Activated T-helper 1 cell treated with anti-CD3 and anti-CD28 coated beads, Interleukin-12 subunit alpha, Interleukin-12 subunit beta, Interleukin-2, Interleukin-4 antibody, amounts not matched to agents 30 ng/mL and 10 ng/mL and 1 ng/mL, durations not matched to agents 14 hours and 24 hours and 36 hours (primary cell): ENCODE results near the gene VSTM1. TPM values are rescaled to one million over a fixed set of nuclear protein-coding genes. Genes with fewer than 3 reads are reported as not detected.

ENCODE experiments used
- DNase-seq: peaks from one replicate; pipeline ENCODE4 v3.0.0; 2021; ENCODE audit warnings: low spot score
- H3K27ac Mint-ChIP-seq: one replicate; pipeline ENCODE4 v1.8.0; 2021; ENCODE audit warnings: mild to moderate bottlenecking, mixed read lengths
- H3K27me3 Mint-ChIP-seq: one replicate; pipeline ENCODE4 v1.8.0; 2022; ENCODE audit warnings: mild to moderate bottlenecking, moderate library complexity, mixed read lengths; ENCODE audit not compliant: insufficient read depth
- H3K36me3 Mint-ChIP-seq: one replicate; pipeline ENCODE4 v1.8.0; 2021; ENCODE audit warnings: low read depth, mixed read lengths
- H3K4me1 Mint-ChIP-seq: one replicate; pipeline ENCODE4 v1.8.0; 2021; ENCODE audit warnings: low read depth, mixed read lengths
- H3K4me3 Mint-ChIP-seq: one replicate; pipeline ENCODE4 v1.8.0; 2021; ENCODE audit warnings: mild to moderate bottlenecking, moderate library complexity, mixed read lengths
- H3K9me3 Mint-ChIP-seq: one replicate; pipeline ENCODE4 v1.8.0; 2021; ENCODE audit warnings: mixed read lengths
- intact Hi-C: fragments of 100-400 bp; cut with micrococcal nuclease; formaldehyde crosslinking; loops from one replicate; pipeline ENCODE4 v1.15.1; 2024
- total RNA-seq: library from RNA; stranded (reverse); gene quantifications from 2 replicates; pipeline ENCODE4 v1.2.3, GENCODE V29; 2022

VSTM1 gene
- total RNA-seq, 1 donor from 2014 or later: not detected

DNA sequence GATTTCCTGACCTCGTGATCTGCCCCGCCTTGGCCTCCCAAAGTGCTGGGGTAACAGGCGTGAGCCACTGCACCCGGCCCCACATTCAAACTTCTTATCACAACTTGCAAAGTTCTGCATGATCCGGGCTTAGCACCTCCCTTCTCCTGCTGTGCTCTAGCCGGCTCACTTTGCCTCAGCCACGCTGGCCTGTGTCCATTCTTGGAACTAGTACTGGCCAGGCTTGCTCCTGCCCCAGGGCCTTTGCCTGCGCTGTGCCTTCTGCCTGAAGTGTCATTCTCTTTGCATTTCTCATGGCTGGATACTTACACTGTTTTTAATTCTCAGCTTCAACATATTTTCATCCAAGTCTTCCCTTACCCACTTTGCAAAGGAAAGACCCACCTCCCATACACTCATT is 42.3 kb downstream of the VSTM1 start:
- intact Hi-C loops: loop anchor here (5.0 kb wide), 2 partner anchors 114 to 824 kb away; partner anchors contain the start of gene CACNG7
- DNase-seq: no peak
- Mint-ChIP-seq H3K27me3 (no peaks in the 10 kb centered on the region), H3K4me1 (no peaks in the 10 kb centered on the region), H3K36me3 (no peaks in the 10 kb centered on the region), H3K27ac (no peak overlapping the region), H3K9me3 (no peaks in the 10 kb centered on the region), H3K4me3 (no peak overlapping the region)

DNA sequence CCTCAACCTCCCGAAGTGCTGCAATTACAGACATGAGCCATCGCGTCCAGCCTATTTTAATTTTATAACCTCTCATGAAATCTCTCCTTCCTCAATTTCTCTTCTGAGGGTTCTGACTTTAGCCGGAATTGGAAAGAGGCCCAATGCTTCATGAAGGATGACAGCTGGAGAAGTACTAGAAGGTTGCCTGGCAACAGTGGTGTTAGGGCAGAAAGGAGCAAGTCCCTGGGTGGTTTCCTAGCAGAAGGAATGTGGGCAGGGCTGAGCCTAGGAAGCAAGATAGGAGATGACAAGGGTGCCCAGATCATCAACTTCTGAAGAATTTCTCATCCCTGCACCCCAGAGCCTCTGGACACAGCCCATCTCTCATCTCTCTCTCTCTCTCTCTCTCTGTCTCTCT is 46.4 kb downstream of the VSTM1 start:
- no peak overlapping the region for H3K27ac Mint-ChIP-seq
- no peaks in the 10 kb centered on the region for H3K4me1 Mint-ChIP-seq
- no peaks in the 10 kb centered on the region for H3K36me3 Mint-ChIP-seq
- H3K4me3 Mint-ChIP-seq: no peak overlapping the region
- intact Hi-C loops: no loop called here
- peaks cover 2% of the 10 kb centered on the region for H3K27me3 Mint-ChIP-seq
- H3K9me3 Mint-ChIP-seq: no peaks in the 10 kb centered on the region
- no peak for DNase-seq

DNA sequence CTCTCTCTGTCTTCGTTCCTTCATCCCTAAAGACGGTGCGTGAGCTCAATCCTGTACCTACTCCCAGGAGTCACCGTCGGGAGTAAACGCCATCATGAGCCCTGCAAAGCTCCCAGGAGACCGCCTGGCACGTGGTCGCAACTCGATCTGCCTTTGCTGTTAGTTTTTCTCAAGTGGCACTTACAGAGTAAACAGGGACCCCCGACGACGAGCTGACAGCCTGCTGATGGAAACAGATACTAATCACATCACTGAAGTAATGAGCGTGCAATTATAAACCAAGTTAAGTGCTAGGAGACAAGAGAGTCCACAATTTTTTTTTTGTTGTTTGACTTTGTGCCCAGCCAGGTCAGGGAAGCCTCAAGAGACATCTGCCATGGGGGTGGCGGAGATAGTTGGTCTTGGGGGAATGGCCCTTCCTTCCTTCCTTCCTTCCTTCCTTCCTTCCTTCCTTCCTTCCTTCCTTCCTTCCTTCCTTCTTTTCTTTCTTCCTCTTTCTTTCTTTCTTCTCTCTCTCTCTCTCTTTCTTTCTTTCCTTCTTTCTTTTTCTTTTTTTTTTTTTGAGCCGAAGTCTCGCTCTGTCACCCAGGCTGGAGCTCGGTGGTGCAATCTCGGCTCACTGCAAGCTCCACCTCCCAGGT is 48.7 kb downstream of the VSTM1 start:
- no peak overlapping the region for H3K27ac Mint-ChIP-seq
- no peaks in the 10 kb centered on the region for H3K9me3 Mint-ChIP-seq
- intact Hi-C loops: no loop called here
- no peaks in the 10 kb centered on the region for H3K4me1 Mint-ChIP-seq
- no peaks in the 10 kb centered on the region for H3K36me3 Mint-ChIP-seq
- H3K4me3 Mint-ChIP-seq: no peak overlapping the region
- peaks cover 2% of the 10 kb centered on the region for H3K27me3 Mint-ChIP-seq
- DNase-seq: no peak

GRCh38 chr19:54013866-54014265 is 49.8 kb downstream of the VSTM1 start:
- intact Hi-C loops: no loop called here
- Mint-ChIP-seq H3K27ac (no peak overlapping the region), H3K36me3 (no peaks in the 10 kb centered on the region), H3K9me3 (no peaks in the 10 kb centered on the region), H3K4me3 (no peak overlapping the region), H3K4me1 (no peaks in the 10 kb centered on the region), H3K27me3 (peaks cover 2% of the 10 kb centered on the region)
- DNase-seq: no peak

- Mint-ChIP-seq H3K27me3 (peaks cover 7% of the 10 kb centered on the region), H3K4me3 (no peak overlapping the region), H3K4me1 (peaks cover 5% of the 10 kb centered on the region), H3K36me3 (no peaks in the 10 kb centered on the region), H3K27ac (no peak overlapping the region), H3K9me3 (no peaks in the 10 kb centered on the region)
- intact Hi-C loops: no loop called here
- no peak for DNase-seq
Measured at GRCh38 chr19:54011507-54012211, 52.0 kb downstream of the VSTM1 start.

GRCh38 chr19:54010474-54010873 is 53.2 kb downstream of the VSTM1 start:
- Mint-ChIP-seq H3K4me3 (no peak overlapping the region), H3K27ac (no peak overlapping the region), H3K36me3 (no peaks in the 10 kb centered on the region), H3K27me3 (peaks cover 7% of the 10 kb centered on the region), H3K4me1 (peaks cover 5% of the 10 kb centered on the region), H3K9me3 (no peaks in the 10 kb centered on the region)
- no peak for DNase-seq
- intact Hi-C loops: no loop called here

DNA sequence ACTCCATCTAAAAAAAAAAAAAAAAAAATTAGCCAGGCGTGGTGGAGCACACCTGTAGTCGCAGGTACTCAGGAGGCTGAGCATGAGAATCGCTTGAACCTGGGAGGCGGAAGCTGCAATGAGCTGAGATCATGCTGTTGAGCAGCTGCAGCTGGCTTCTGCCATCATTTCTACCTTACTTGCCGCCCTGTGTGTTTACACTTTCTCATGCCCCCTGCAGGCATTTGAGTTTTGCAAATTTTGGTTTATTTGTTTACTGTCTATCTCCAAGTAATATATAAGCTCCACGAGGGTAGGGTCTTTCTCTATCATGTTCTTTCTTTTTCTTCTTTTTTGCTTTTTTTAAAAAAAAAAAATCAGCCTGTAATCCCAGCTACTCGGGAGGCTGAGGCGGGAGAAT is 54.3 kb downstream of the VSTM1 start:
- H3K9me3 Mint-ChIP-seq: no peaks in the 10 kb centered on the region
- no peak overlapping the region for H3K4me3 Mint-ChIP-seq
- intact Hi-C loops: no loop called here
- peaks cover 5% of the 10 kb centered on the region for H3K4me1 Mint-ChIP-seq
- no peak overlapping the region for H3K27ac Mint-ChIP-seq
- H3K36me3 Mint-ChIP-seq: no peaks in the 10 kb centered on the region
- DNase-seq: no peak
- H3K27me3 Mint-ChIP-seq: peaks cover 4% of the 10 kb centered on the region

DNA sequence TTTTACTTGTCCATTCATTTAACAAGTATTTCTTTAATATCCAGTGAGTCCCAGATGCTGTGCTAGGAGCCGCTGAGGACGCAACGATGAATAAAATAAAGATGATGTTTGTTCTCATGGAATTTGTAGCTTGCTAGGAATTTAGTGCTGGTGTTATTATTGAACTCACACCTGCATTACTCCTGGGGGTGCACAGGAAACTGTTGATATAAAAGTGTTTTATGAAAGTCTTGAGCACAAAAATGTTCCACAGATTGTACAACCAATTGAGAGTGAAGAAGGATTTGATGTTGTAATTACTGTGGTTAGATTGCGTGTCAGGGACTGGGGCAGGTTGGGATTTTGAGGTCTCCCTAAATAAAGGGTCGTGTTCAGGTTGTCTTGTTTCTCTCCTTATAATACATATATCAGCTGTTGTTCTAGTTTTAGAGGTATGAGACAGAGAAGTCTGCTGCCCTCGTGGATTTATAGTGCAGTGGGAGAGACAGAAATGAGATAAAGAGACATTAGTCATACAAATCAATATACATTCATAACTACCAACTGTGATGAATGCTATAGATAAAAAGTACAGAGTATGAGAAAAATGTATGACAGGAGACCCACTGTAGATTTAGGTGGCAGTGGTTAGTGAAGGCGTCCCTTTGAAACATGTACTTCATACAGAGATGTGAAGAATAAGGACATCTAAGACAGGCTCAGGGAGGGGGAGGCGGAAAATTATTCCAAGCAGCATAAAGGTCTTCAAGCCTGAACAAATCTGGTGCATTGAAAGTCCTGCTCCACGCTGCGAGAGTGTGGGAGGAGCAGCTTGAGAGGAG is 61.0 kb downstream of the VSTM1 start:
- DNase-seq: no peak
- no peaks in the 10 kb centered on the region for H3K9me3 Mint-ChIP-seq
- no peaks in the 10 kb centered on the region for H3K36me3 Mint-ChIP-seq
- intact Hi-C loops: no loop called here
- no peaks in the 10 kb centered on the region for H3K27me3 Mint-ChIP-seq
- H3K27ac Mint-ChIP-seq: no peak overlapping the region
- no peaks in the 10 kb centered on the region for H3K4me1 Mint-ChIP-seq
- H3K4me3 Mint-ChIP-seq: no peak overlapping the region

DNA sequence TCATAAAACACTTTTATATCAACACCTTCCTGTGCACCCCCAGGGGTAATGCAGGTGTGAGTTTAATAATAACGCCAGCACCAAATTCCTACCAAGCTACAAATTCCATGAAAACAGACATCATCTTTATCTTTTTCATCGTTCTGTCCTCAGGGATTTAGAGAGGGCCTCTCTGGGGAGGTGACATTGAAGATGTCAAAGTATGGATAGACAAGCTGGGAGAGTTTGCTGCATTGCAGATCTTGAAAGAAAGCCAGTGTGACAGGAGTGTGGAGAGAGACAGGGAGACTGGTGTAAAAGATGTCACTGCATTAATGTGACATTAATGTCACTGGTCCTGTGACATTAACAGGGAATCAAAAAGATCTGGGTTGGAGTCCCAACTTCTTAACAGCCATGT is 62.2 kb downstream of the VSTM1 start:
- H3K36me3 Mint-ChIP-seq: no peaks in the 10 kb centered on the region
- intact Hi-C loops: no loop called here
- H3K4me3 Mint-ChIP-seq: no peak overlapping the region
- no peaks in the 10 kb centered on the region for H3K9me3 Mint-ChIP-seq
- no peak for DNase-seq
- H3K4me1 Mint-ChIP-seq: no peaks in the 10 kb centered on the region
- H3K27me3 Mint-ChIP-seq: no peaks in the 10 kb centered on the region
- H3K27ac Mint-ChIP-seq: no peak overlapping the region

DNA sequence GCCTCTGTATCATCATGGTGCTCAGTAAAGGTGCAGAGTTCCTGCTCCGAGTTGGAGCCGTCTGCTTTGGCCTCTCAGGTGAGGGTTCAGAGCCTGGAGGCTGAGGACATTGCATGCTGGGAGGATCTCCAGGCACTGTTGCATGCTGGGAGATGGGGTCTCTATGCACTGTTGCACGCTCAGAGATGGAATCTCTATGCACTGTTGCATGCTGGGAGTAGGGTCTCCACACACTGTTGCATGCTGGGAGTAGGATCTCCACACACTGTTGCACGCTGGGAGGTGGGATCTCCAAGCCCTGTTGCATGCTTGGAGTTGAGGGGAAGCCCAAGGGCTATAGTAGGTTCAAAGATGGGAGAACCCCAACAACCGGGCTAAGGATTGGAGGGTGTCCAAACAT is 64.0 kb downstream of the VSTM1 start:
- Mint-ChIP-seq H3K4me3 (no peak overlapping the region), H3K27me3 (no peaks in the 10 kb centered on the region), H3K36me3 (no peaks in the 10 kb centered on the region), H3K4me1 (no peaks in the 10 kb centered on the region), H3K27ac (no peak overlapping the region), H3K9me3 (no peaks in the 10 kb centered on the region)
- intact Hi-C loops: no loop called here
- no peak for DNase-seq

DNA sequence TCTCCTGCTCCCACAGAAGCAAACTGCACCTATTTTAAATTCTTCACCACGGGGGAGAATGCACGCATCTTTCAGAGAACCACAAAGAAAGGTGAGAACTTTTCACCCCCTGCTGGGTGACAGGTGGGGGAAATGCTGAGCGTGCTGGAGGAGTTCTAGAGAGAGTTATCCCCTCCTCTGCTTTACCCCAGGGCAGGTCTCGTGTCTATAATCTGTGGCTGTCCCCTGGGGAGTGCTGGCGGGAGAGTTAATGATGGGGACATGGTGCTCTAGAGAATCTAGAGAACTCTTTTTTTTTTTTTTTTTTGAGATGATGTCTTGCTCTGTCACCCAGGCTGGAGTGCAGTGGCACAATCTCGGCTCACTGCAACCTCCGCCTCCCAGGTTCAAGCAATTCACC is 65.5 kb downstream of the VSTM1 start:
- Mint-ChIP-seq H3K9me3 (no peaks in the 10 kb centered on the region), H3K27me3 (peaks cover 4% of the 10 kb centered on the region), H3K4me1 (no peaks in the 10 kb centered on the region), H3K36me3 (no peaks in the 10 kb centered on the region), H3K27ac (no peak overlapping the region), H3K4me3 (no peak overlapping the region)
- intact Hi-C loops: no loop called here
- no peak for DNase-seq

- no peak overlapping the region for H3K27ac Mint-ChIP-seq
- no peaks in the 10 kb centered on the region for H3K4me1 Mint-ChIP-seq
- DNase-seq: no peak
- no peak overlapping the region for H3K4me3 Mint-ChIP-seq
- intact Hi-C loops: no loop called here
- H3K9me3 Mint-ChIP-seq: no peaks in the 10 kb centered on the region
- peaks cover 12% of the 10 kb centered on the region for H3K27me3 Mint-ChIP-seq
- H3K36me3 Mint-ChIP-seq: no peaks in the 10 kb centered on the region
Measured at GRCh38 chr19:53994811-53995210, 68.9 kb downstream of the VSTM1 start.

GRCh38 chr19:53993448-53993847 is 70.2 kb downstream of the VSTM1 start:
- H3K27me3 Mint-ChIP-seq: peaks cover 12% of the 10 kb centered on the region
- intact Hi-C loops: no loop called here
- H3K27ac Mint-ChIP-seq: no peak overlapping the region
- no peak for DNase-seq
- H3K4me1 Mint-ChIP-seq: no peaks in the 10 kb centered on the region
- H3K4me3 Mint-ChIP-seq: no peak overlapping the region
- no peaks in the 10 kb centered on the region for H3K9me3 Mint-ChIP-seq
- no peaks in the 10 kb centered on the region for H3K36me3 Mint-ChIP-seq
